Right lobe of liver (tissue), 6 donors: ENCODE results near the gene BHLHA15. TPM values are rescaled to one million over a fixed set of nuclear protein-coding genes. Genes with fewer than 3 reads are reported as not detected.
A peak's percentile ranks its signal among the peaks of the same experiment; 100 is the strongest.

Experiments used
- ATAC-seq, 4 donors: fragments of 200-7000 bp; cut with Tn5 transposase; one replicate each; pipeline ENCODE4 v1.9.1; 2020; ENCODE audit warnings: mild to moderate bottlenecking in 4 of 4, moderate library complexity in 4 of 4
- DNase-seq, 3 donors: peaks; one replicate each; pipeline ENCODE4 v3.0.0-alpha.2; 2020
- H3K27ac ChIP-seq, 3 donors: fragments of 200-600 bp; one replicate each; pipeline ENCODE4 v1.8.0; 2022
- H3K27me3 ChIP-seq, 2 donors: fragments of 200-600 bp; one replicate each; pipeline ENCODE4 v1.8.0; 2022
- H3K36me3 ChIP-seq, 4 donors: fragments of 200-600 bp; sonication (generic) in 1 of 4; one replicate each; pipeline versions ENCODE4 v1.5.1 to v1.8.0; 2017 to 2022; ENCODE audit warnings: control low read depth in 1 of 4
- H3K4me1 ChIP-seq, 4 donors: fragments of 200-600 bp; sonication (generic) in 1 of 4; one replicate each; pipeline versions ENCODE4 v1.5.1 to v1.8.0; 2017 to 2022; ENCODE audit warnings: control low read depth in 1 of 4
- H3K4me3 ChIP-seq, 3 donors: fragments of 200-600 bp; one replicate each; pipeline ENCODE4 v1.8.0; 2022
- H3K9me3 ChIP-seq, 4 donors: fragments of 200-600 bp; sonication (generic) in 1 of 4; one replicate each; pipeline versions ENCODE4 v1.5.1 to v1.8.0; 2017 to 2022; ENCODE audit warnings: control low read depth in 1 of 4
- POLR2A ChIP-seq: fragments of 450-650 bp; IDR thresholded peaks from one replicate; pipeline ENCODE4 v1.6.1; 2017; ENCODE audit warnings: antibody characterized with exemption, mild to moderate bottlenecking
- WGBS: methylation state at CpG from one replicate; pipeline ENCODE4 v1.1.6; 2018; ENCODE audit warnings: low coverage, low lambda C conversion rate; ENCODE audit not compliant: insufficient coverage; ENCODE audit errors: missing lambda C conversion rate; 5-methylcytosine and 5-hydroxymethylcytosine counted together
- intact Hi-C, 2 donors: fragments of 100-400 bp; cut with DNase I; formaldehyde crosslinking; loops; one replicate each; pipeline versions ENCODE4 v1.11.2 to v1.14.1; 2022
- long read RNA-seq: library from polyadenylated mRNA; unstranded; transcript quantifications from one replicate; pipeline ENCODE4 v2.0.0, GENCODE V29; 2019
- total RNA-seq, 6 experiments: library from RNA; depleted of rRNA in 2 of 6; stranded (reverse); fragments of >200 nt in 2 of 6; fragmentation: NEBNext Ultra II Directional in 3 of 6; extraction: Animal tissue kit (Norgen Biotek cat#: 25700) in 3 of 6; gene quantifications; one replicate each; pipeline versions ENCODE4 v1.1.0 to v1.2.4, GENCODE V29; 2016 to 2023
- TF ChIP-seq, protein P1 (sequence below), 4 donors: fragments of 200-600 bp in 3 of 4; fragments of 450-650 bp in 1 of 4; IDR thresholded peaks; one replicate each; pipeline versions ENCODE4 v1.5.1 to v1.8.0; 2016 to 2022; ENCODE audit warnings: antibody characterized with exemption in 4 of 4, mild to moderate bottlenecking in 2 of 4
- donor health status: DM: no; HTN: yes; CAD: no.
- donor health status: DM: no; HTN: no; CAD: no.
- donor health status: DM: no; HTN: no; CAD: no.
- donor health status: DM: no; HTN: yes; CAD: no.
- donor health status: DM: no; HTN: yes; CAD: no.

Gene BHLHA15
- 10 to 100 TPM in 2 of 6 experiments, 1 to 10 TPM in 4; 2.3 to 25.9 (median 5.3) TPM for total RNA-seq
- long read RNA-seq = 0 reads

DNA sequence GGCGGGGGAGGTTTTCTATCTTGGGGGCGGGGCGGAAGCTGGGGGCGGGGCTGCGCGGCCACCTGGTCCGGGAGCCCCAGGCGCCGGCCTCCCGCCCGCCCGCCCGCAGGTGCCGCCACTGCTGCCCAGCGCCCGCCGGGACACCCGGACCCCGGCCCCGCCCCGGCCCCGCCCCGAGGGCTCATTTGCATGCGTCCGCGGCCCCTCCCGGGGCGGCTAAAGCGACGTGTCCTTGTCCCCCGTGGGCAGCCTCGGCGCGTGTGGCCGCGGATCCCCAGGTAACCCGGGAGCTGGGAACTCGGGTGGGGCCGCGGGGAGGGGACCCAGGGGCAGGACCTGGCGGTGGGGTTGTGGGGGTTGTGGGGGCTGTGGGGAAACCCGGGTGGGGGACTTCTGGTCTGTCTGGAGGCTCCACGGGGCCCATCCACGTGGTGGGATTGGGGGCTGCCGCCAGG lies at the start of gene BHLHA15:
Gene BHLHA15 (plus strand): TSS at position 219 of the 455 bp plus-strand sequence. CDS start 871 bp downstream, outside the sequence.
- intact Hi-C loops = no loop called here
- H3K27me3 ChIP-seq = no peaks in the 10 kb centered on the region
- peaks cover 0 to 5% (median 0%) of the 10 kb centered on the region in 4 donors for H3K36me3 ChIP-seq
- no peaks in the 10 kb centered on the region for H3K4me1 ChIP-seq
- ATAC-seq (peak; percentile 78 to 85 (median 81)), DNase-seq (peak; percentile 73 to 84 (median 76))
- H3K4me3 ChIP-seq = peak within 1 kb of the TSS; percentile 30 to 51 (median 48)
- no peak within 1 kb of the TSS for H3K27ac ChIP-seq
- H3K9me3 ChIP-seq = no peaks in the 10 kb centered on the region
- TF ChIP-seq, protein P1, sequence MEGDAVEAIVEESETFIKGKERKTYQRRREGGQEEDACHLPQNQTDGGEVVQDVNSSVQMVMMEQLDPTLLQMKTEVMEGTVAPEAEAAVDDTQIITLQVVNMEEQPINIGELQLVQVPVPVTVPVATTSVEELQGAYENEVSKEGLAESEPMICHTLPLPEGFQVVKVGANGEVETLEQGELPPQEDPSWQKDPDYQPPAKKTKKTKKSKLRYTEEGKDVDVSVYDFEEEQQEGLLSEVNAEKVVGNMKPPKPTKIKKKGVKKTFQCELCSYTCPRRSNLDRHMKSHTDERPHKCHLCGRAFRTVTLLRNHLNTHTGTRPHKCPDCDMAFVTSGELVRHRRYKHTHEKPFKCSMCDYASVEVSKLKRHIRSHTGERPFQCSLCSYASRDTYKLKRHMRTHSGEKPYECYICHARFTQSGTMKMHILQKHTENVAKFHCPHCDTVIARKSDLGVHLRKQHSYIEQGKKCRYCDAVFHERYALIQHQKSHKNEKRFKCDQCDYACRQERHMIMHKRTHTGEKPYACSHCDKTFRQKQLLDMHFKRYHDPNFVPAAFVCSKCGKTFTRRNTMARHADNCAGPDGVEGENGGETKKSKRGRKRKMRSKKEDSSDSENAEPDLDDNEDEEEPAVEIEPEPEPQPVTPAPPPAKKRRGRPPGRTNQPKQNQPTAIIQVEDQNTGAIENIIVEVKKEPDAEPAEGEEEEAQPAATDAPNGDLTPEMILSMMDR (IDR thresholded peaks at IDR 0.05) = no peak
- TF ChIP-seq POLR2A = no peak
- WGBS = 0% methylated on average over 1 of the region's 45 CpGs

DNA sequence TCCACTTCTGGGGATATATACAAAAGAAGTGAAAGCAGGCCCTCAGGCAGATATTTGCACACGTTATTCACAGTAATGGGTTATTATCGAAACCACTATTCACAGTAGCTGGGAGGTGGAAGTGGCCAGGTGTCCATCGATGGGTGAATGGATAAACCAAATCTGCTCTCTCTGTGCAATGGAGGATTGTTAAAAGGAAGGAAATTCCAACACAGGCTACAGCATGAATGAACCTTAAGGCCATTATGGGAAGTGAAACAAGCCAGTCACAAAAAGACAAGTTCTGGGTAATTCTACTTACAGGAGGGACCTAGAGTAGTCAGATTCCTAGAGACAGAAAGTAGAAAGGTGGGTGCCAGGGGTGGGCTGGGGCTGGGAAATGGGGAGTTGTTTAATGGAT lies 48.5 kb upstream of the BHLHA15 start:
- Histone ChIP-seq H3K9me3 (no peaks in the 10 kb centered on the region), H3K4me1 (peaks cover 0 to 29% (median 10%) of the 10 kb centered on the region in 4 donors), H3K36me3 (peaks cover 0 to 18% (median 0%) of the 10 kb centered on the region in 4 donors), H3K27me3 (no peaks in the 10 kb centered on the region), H3K27ac (no peak overlapping the region), H3K4me3 (no peak overlapping the region)
- ATAC-seq = no peak
- intact Hi-C loops = no loop called here
- no peak for DNase-seq
- 80% methylated on average over 3 of the region's 3 CpGs for WGBS
- TF ChIP-seq, protein P1 (IDR thresholded peaks at IDR 0.05) = no peak
- no peak for TF ChIP-seq POLR2A

DNA sequence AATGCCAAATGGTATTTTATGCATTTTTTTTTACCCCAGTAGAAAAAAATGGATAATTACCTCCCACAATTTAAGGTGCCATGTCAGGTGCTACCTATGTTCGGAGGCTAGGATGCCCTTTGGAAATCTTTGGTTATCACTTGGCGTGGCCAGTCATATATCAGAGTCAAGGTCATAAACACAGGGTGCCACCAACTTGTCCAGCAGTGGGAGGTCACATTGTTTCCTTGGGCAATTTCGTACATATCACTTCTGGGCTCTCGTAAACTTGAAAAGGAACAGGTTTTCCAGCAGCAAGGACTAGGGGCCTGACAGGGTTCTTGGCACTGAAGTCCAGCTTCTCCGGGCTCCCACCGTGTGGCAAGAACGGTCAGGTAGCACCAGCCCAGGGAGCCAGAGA lies 48.0 kb upstream of the BHLHA15 start:
- H3K4me3 ChIP-seq = no peak overlapping the region
- WGBS = 50% methylated on average over 2 of the region's 7 CpGs
- H3K36me3 ChIP-seq = peaks cover 0 to 18% (median 0%) of the 10 kb centered on the region in 4 donors
- DNase-seq = no peak
- H3K27me3 ChIP-seq = no peaks in the 10 kb centered on the region
- TF ChIP-seq POLR2A = no peak
- TF ChIP-seq, protein P1 (IDR thresholded peaks at IDR 0.05) = no peak
- peaks cover 0 to 29% (median 10%) of the 10 kb centered on the region in 4 donors for H3K4me1 ChIP-seq
- no peak for ATAC-seq
- intact Hi-C loops = no loop called here
- no peaks in the 10 kb centered on the region for H3K9me3 ChIP-seq
- H3K27ac ChIP-seq = peak overlapping the region in 1 of 3 donors; percentile 20

DNA sequence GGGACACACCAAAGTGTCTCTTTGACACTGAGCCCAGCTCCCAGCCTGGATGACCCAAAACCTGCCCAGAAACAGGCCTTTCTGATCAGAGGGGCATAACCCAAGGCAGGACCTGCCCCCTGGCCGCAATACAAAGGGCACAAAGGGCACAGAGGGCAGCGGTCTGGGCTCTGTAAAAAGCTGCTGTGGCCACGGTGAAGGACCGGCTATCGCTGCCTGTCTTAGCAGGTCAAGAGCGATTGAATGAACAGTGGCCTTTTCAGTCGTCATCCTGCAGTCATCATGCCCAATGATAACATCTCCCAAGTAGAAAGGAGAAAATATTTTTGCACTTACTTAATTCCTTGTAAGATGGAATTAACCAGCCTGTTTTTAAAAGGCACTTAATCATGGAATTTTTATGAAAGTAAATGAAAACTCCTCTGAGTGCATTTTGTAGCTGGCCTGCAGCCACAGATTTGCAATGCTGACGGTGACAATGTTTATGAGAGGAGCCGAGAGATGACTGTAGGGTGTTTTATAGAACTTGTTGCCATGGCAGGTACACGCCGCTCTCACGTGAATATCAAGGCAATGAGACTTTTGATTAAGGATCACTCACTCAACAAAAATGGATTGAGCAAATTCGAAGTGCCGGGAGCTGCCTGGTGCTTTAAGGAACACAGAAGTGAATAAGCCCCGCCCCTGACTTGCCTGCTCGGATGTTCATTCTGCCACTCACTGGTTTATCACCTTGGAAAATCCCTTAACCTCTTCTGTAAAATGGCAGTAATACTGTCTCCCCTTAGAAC lies 47.3 kb upstream of the BHLHA15 start:
- TF ChIP-seq, protein P1 (IDR thresholded peaks at IDR 0.05) = no peak
- no peak for TF ChIP-seq POLR2A
- 51% methylated on average over 12 of the region's 16 CpGs for WGBS
- peak overlapping the region in 1 of 3 donors; percentile 53 for H3K27ac ChIP-seq
- ATAC-seq (peak; percentile 57 to 81 (median 75)), DNase-seq (peak; percentile 44 to 84 (median 83))
- H3K4me3 ChIP-seq = no peak overlapping the region
- H3K27me3 ChIP-seq = no peaks in the 10 kb centered on the region
- H3K9me3 ChIP-seq = no peaks in the 10 kb centered on the region
- intact Hi-C loops = no loop called here
- peaks cover 0 to 18% (median 0%) of the 10 kb centered on the region in 4 donors for H3K36me3 ChIP-seq
- H3K4me1 ChIP-seq = peaks cover 0 to 29% (median 10%) of the 10 kb centered on the region in 4 donors
